ENCODE measurements around the gene NUP98.
A peak's percentile ranks its signal among the peaks of the same experiment; 100 is the strongest.

NUP98 gene

DNA sequence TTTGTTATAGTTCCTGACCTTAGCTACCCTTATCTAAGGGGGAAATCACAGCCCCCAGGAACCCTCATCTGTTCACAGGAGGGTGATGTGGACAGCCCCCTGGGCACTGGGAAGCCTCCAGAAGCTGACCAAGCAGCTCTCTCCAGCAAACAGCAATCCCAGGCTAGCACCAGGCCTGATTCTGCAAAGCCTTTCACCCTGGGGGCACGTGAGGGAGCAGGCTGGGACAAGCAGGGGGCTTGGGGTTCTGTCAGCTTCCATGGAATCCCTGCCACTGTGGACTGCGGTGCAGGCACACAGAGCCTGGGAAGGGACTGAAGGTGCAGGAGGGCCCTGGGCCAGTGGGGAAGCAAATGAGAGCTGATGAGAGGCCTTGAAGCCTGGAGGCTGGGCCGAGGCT is 13.1 kb upstream of the NUP98 start:
- peaks cover 0 to 13% (median 2%) of the 10 kb centered on the region in 4 experiments for H3K36me3 ChIP-seq (ENCODE audit: control insufficient read depth in 4 of 4, insufficient read depth in 4 of 4, low read length in 3 of 4)
- ChIA-PET CTCF (interaction anchor here (0.9 to 11.6 kb wide), 12 partner anchors 10 to 263 kb away, joined by 3 to 136 read pairs (median 26); partner anchors contain the start of genes NUP98 and RHOG), POLR2A (no interaction called here)
- DNase-seq: no peak
- H3K9me3 ChIP-seq (ENCODE audit: control extremely low read depth in 1 of 5, control insufficient read depth in 4 of 5, insufficient read depth in 2 of 5, low read depth in 1 of 5, low read length in 4 of 5): no peaks in the 10 kb centered on the region
- no peaks in the 10 kb centered on the region for H3K27me3 ChIP-seq (replicated peaks in 2 of 5; ENCODE audit: control insufficient read depth in 4 of 5, insufficient read depth in 5 of 5, low read length in 4 of 5)
- 97% methylated on average over 3 of the region's 3 CpGs for WGBS (ENCODE audit: insufficient coverage)
- peaks cover 0 to 19% (median 12%) of the 10 kb centered on the region in 4 experiments for H3K4me1 ChIP-seq (ENCODE audit: control extremely low read depth in 1 of 4, control insufficient read depth in 4 of 4, insufficient read depth in 4 of 4, low read length in 3 of 4)
- H3K27ac ChIP-seq (ENCODE audit: insufficient read depth in 1 of 2, low read depth in 1 of 2, low read length in 2 of 2, poor library complexity in 1 of 2, severe bottlenecking in 2 of 2): no peak overlapping the region
- no peak overlapping the region for H3K4me3 ChIP-seq (ENCODE audit: control insufficient read depth in 1 of 7, extremely low read depth in 1 of 7, insufficient read depth in 4 of 7, low read depth in 2 of 7, low read length in 6 of 7)

DNA sequence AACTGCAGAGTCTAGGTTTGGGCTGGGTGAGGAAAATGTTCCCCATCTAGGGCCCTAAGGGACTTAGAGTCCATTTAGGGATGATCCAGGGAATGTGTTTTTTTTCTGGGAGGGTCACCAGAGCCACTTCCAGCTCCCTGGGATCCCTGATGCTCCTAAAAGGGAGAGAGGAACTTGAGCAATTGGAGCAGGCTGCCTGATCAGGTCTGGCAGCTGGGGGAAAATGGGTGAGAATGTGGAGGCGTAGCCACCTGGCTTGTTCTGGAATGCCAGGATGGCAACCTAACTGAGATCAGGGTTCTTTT is 12.2 kb upstream of the NUP98 start:
- peaks cover 0 to 19% (median 12%) of the 10 kb centered on the region in 4 experiments for H3K4me1 ChIP-seq (ENCODE audit: control extremely low read depth in 1 of 4, control insufficient read depth in 4 of 4, insufficient read depth in 4 of 4, low read length in 3 of 4)
- H3K27ac ChIP-seq (ENCODE audit: insufficient read depth in 1 of 2, low read depth in 1 of 2, low read length in 2 of 2, poor library complexity in 1 of 2, severe bottlenecking in 2 of 2): no peak overlapping the region
- H3K9me3 ChIP-seq (ENCODE audit: control extremely low read depth in 1 of 5, control insufficient read depth in 4 of 5, insufficient read depth in 2 of 5, low read depth in 1 of 5, low read length in 4 of 5): no peaks in the 10 kb centered on the region
- peaks cover 0 to 12% (median 2%) of the 10 kb centered on the region in 4 experiments for H3K36me3 ChIP-seq (ENCODE audit: control insufficient read depth in 4 of 4, insufficient read depth in 4 of 4, low read length in 3 of 4)
- no peaks in the 10 kb centered on the region for H3K27me3 ChIP-seq (replicated peaks in 2 of 5; ENCODE audit: control insufficient read depth in 4 of 5, insufficient read depth in 5 of 5, low read length in 4 of 5)
- ChIA-PET CTCF (interaction anchor here (0.6 to 11.6 kb wide), 22 partner anchors 11 to 273 kb away, joined by 3 to 136 read pairs (median 6); partner anchors contain the start of genes NUP98, RHOG and STIM1), POLR2A (interaction anchor here (0.6 to 1.3 kb wide), 2 partner anchors 21 to 24 kb away, joined by 3 read pairs; no protein-coding TSS in a partner anchor)
- H3K4me3 ChIP-seq (ENCODE audit: control insufficient read depth in 1 of 7, extremely low read depth in 1 of 7, insufficient read depth in 4 of 7, low read depth in 2 of 7, low read length in 6 of 7): peak overlapping the region in 1 of 7 experiments; percentile 90
- WGBS (ENCODE audit: insufficient coverage): 100% methylated on average over 1 of the region's 1 CpG
- no peak for DNase-seq

DNA sequence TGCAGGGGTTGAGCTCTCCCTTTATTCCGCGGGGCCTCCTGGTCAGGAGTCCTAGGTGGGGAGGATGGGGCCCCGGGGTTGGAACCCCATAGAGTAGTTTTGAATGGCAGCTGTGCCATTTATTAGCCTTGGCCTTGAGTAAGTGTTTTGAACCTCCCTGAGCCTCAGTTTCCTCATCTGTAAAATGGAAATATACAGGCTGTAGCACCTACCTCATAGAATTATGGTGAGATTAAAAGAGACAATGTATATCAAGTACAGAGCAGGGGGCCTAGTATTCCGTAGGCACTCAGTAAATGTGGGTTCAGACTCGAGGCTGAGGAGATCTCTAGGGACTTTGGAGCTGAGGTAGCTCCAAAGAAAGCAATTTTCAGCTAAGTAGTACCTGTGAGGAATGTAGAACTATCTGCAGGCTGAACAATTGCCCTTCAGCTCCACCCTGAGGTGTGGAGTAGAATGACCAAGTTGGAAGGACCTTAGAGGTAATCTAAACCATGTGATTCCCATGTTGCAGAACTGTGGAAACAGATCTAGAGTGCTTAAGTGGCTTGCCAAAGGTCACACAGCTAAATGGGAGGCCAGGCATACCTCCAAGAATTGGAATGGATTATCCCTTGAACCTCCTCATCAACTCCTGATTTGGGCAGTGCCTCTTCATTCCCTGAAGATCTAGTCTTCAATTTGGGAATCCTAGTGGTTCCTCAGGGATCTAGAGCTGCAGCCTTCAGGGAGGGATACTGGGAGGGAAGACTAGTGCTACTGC is 11.7 kb upstream of the NUP98 start:
- H3K27ac ChIP-seq (ENCODE audit: insufficient read depth in 1 of 2, low read depth in 1 of 2, low read length in 2 of 2, poor library complexity in 1 of 2, severe bottlenecking in 2 of 2): peak overlapping the region in 1 of 2 experiments; percentile 82
- CTCF ChIA-PET: interaction anchor here (0.6 to 11.6 kb wide), 25 partner anchors 11 to 274 kb away, joined by 3 to 136 read pairs (median 5); partner anchors contain the start of genes NUP98, RHOG and STIM1
- H3K36me3 ChIP-seq (ENCODE audit: control insufficient read depth in 4 of 4, insufficient read depth in 4 of 4, low read length in 3 of 4): peaks cover 0 to 12% (median 2%) of the 10 kb centered on the region in 4 experiments
- H3K4me3 ChIP-seq (ENCODE audit: control insufficient read depth in 1 of 7, extremely low read depth in 1 of 7, insufficient read depth in 4 of 7, low read depth in 2 of 7, low read length in 6 of 7): peak overlapping the region; percentile 71 to 98 (median 91)
- 9% methylated on average over 2 of the region's 5 CpGs for WGBS (ENCODE audit: insufficient coverage)
- no peaks in the 10 kb centered on the region for H3K9me3 ChIP-seq (ENCODE audit: control extremely low read depth in 1 of 5, control insufficient read depth in 4 of 5, insufficient read depth in 2 of 5, low read depth in 1 of 5, low read length in 4 of 5)
- peak; percentile 75 to 90 (median 89) for DNase-seq
- H3K4me1 ChIP-seq (ENCODE audit: control extremely low read depth in 1 of 4, control insufficient read depth in 4 of 4, insufficient read depth in 4 of 4, low read length in 3 of 4): peaks cover 0 to 19% (median 12%) of the 10 kb centered on the region in 4 experiments
- no peaks in the 10 kb centered on the region for H3K27me3 ChIP-seq (replicated peaks in 2 of 5; ENCODE audit: control insufficient read depth in 4 of 5, insufficient read depth in 5 of 5, low read length in 4 of 5)
- POLR2A ChIA-PET: interaction anchor here (0.6 to 2.2 kb wide), 3 partner anchors 13 to 24 kb away, joined by 3 to 9 read pairs (median 3); no protein-coding TSS in a partner anchor

DNA sequence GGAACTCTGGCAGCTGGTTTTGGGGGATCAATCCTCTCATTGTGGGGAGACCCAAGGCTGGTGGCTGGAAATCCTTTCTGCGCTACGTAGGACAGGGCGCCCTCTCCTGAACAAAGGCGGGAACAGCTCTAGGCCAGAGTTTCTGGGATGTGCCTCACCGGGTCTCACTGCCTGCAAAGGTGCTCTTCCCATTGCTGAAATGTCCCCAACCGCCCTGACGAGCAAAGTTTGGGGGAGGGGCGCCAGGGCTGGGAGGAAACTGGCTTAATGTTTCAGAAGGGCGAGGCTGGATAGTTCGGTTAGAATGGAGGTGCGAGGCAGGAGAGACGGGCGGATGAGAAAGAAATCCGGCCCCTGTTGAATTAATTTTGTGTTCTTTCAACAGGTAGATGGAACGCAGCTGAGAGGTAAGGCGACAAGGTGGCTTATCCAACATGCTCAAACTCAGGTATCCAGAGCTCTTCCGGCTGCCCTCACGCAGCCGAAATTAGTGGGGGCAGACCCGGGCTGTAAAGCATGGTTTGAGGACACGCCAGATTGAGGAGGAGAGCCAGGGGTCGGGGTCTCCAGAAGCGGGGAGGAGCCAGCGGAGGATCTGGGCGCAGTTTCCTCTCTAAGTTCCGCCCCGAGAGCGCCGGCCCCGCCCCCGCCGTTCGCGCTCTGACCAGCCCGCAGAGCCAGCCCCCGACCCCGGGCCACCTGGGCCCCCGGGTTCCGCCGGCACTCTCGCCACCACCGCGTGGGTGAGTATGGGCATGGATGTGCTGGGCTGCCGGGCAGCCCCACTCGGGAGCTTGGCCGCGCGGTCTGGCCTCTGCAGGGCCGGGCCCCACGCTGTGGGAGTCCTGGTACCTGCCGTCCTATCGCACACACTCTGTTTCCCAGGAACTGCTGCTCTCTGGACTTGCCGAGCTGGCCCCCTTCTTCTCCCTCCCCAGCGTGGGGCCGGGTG is 10.8 kb upstream of the NUP98 start, which contains the start of gene PGAP2:
Gene PGAP2, plus strand, starts transcription at position 652 of the 952 bp plus-strand sequence. CDS start 2,700 bp downstream, outside the sequence.
- H3K27ac ChIP-seq (ENCODE audit: insufficient read depth in 1 of 2, low read depth in 1 of 2, low read length in 2 of 2, poor library complexity in 1 of 2, severe bottlenecking in 2 of 2): peak within 1 kb of the TSS; percentile 46 to 82
- peaks cover 0 to 19% (median 12%) of the 10 kb centered on the region in 4 experiments for H3K4me1 ChIP-seq (ENCODE audit: control extremely low read depth in 1 of 4, control insufficient read depth in 4 of 4, insufficient read depth in 4 of 4, low read length in 3 of 4)
- H3K4me3 ChIP-seq (ENCODE audit: control insufficient read depth in 1 of 7, extremely low read depth in 1 of 7, insufficient read depth in 4 of 7, low read depth in 2 of 7, low read length in 6 of 7): peak within 1 kb of the TSS; percentile 71 to 98 (median 91)
- WGBS (ENCODE audit: insufficient coverage): 0% methylated on average over 36 of the region's 55 CpGs
- DNase-seq: peak; percentile 57 to 70 (median 65)
- POLR2A ChIA-PET: interaction anchor here (0.5 to 2.2 kb wide), 7 partner anchors 12 to 199 kb away, joined by 3 to 9 read pairs (median 3); no protein-coding TSS in a partner anchor
- H3K36me3 ChIP-seq (ENCODE audit: control insufficient read depth in 4 of 4, insufficient read depth in 4 of 4, low read length in 3 of 4): peaks cover 0 to 12% (median 2%) of the 10 kb centered on the region in 4 experiments
- no peaks in the 10 kb centered on the region for H3K9me3 ChIP-seq (ENCODE audit: control extremely low read depth in 1 of 5, control insufficient read depth in 4 of 5, insufficient read depth in 2 of 5, low read depth in 1 of 5, low read length in 4 of 5)
- H3K27me3 ChIP-seq (replicated peaks in 2 of 5; ENCODE audit: control insufficient read depth in 4 of 5, insufficient read depth in 5 of 5, low read length in 4 of 5): no peaks in the 10 kb centered on the region
- CTCF ChIA-PET: interaction anchor here (0.9 to 11.6 kb wide), 23 partner anchors 12 to 265 kb away, joined by 3 to 136 read pairs (median 6); partner anchors contain the start of genes NUP98, RHOG and STIM1

DNA sequence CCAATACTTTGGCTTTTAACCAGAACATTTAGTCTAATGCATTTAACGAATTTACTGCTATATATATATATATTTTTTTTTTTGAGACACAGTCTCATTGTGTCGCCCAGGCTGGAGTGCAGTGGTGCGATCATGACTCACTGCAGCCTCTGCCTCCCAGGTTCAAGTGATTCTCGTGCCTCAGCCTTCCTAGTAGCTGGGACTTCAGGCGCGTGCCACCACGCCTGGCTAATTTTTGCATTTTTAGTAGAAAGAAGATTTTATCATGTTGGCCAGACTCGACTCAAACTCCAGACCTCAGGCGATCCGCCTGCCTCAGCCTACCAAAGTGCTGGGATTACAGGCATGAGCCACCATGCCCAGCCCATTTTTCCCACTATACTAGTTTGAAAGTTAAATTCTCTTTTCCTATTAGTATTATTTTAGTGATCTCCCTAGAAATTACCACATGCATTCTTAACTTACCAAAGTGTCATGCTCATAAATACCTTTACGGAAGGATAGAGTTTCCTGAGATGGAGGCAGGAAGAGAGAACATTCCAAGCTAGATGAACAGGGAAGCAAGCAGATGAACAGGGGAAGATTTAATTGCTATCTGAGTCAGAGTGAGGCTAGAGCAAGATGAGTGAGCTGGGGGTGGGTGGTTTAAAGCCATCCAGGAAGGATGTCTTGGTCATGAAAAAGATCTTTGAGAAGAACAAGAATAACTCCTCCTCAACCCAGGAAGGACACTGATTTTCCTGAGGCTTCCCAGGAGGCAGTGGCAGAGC is 6.6 kb upstream of the NUP98 start:
- 88% methylated on average over 6 of the region's 11 CpGs for WGBS (ENCODE audit: insufficient coverage)
- no peak for DNase-seq
- Histone ChIP-seq H3K4me1 (ENCODE audit: control extremely low read depth in 1 of 4, control insufficient read depth in 4 of 4, insufficient read depth in 4 of 4, low read length in 3 of 4) (peaks cover 0 to 12% (median 10%) of the 10 kb centered on the region in 4 experiments), H3K27ac (ENCODE audit: insufficient read depth in 1 of 2, low read depth in 1 of 2, low read length in 2 of 2, poor library complexity in 1 of 2, severe bottlenecking in 2 of 2) (no peak overlapping the region), H3K9me3 (ENCODE audit: control extremely low read depth in 1 of 5, control insufficient read depth in 4 of 5, insufficient read depth in 2 of 5, low read depth in 1 of 5, low read length in 4 of 5) (no peaks in the 10 kb centered on the region), H3K27me3 (replicated peaks in 2 of 5; ENCODE audit: control insufficient read depth in 4 of 5, insufficient read depth in 5 of 5, low read length in 4 of 5) (no peaks in the 10 kb centered on the region), H3K36me3 (ENCODE audit: control insufficient read depth in 4 of 4, insufficient read depth in 4 of 4, low read length in 3 of 4) (no peaks in the 10 kb centered on the region), H3K4me3 (ENCODE audit: control insufficient read depth in 1 of 7, extremely low read depth in 1 of 7, insufficient read depth in 4 of 7, low read depth in 2 of 7, low read length in 6 of 7) (no peak overlapping the region)
- ChIA-PET CTCF (interaction anchor here (0.7 to 7.5 kb wide), 5 partner anchors 10 to 45 kb away, joined by 3 to 136 read pairs (median 3); no protein-coding TSS in a partner anchor), POLR2A (interaction anchor here (0.6 kb wide), 1 partner anchor 16 kb away, joined by 7 read pairs; no protein-coding TSS in a partner anchor)
